GM12878 (cell line): ENCODE data around the gene MAT1A. TPM values are rescaled to one million over a fixed set of nuclear protein-coding genes. Genes with fewer than 3 reads are reported as not detected.

Experiments used
- ATAC-seq: fragments of 200-7000 bp; cut with Tn5 transposase; 3 replicates; pipeline ENCODE4 v1.9.1; 2020; ENCODE audit warnings: mild to moderate bottlenecking, moderate library complexity
- BruUV-seq: library from RNA; stranded (reverse); fragments of 400-500 nt; replicated peaks from 2 replicates; lab custom pipeline; 2021; lab: Mats Ljungman, UMichigan
- CTCF ChIA-PET: fragments of 300-600 bp; sonication (Branson Sonifier 250); formaldehyde crosslinking; extraction: SDS; loops from one replicate; lab custom pipeline; 2021; ENCODE audit warnings: inconsistent platforms; lab: Yijun Ruan, JAX
- POLR2A ChIA-PET: fragments of 350-600 bp; formaldehyde crosslinking; extraction: SDS; loops from one replicate; lab custom pipeline; 2021; ENCODE audit warnings: inconsistent platforms; lab: Charles Lee
- RAD21 ChIA-PET: fragments of 300-600 bp; sonication (Branson Sonifier 250); formaldehyde crosslinking; loops from one replicate; lab custom pipeline; 2023; ENCODE audit warnings: antibody characterized with exemption; ENCODE audit not compliant: unreplicated experiment; lab: Charles Lee
- SMC1A ChIA-PET: fragments of 300-600 bp; sonication (Branson Sonifier 250); formaldehyde crosslinking; loops from one replicate; lab custom pipeline; 2023; ENCODE audit not compliant: unreplicated experiment, uncharacterized antibody; lab: Charles Lee
- DNase-seq: peaks from one replicate; pipeline ENCODE4 v3.0.0-alpha.2; 2011; ENCODE audit warnings: low read depth, low spot score
- FAIRE-seq: peaks from 3 replicates; lab custom pipeline; 2011; peaks lifted over from hg19 to GRCh38; lab: Jason Lieb, UNC
- H2AFZ ChIP-seq: 2 replicates; pipeline ENCODE4 v1.6.0; 2011; ENCODE audit warnings: low read depth, low read length, control low read depth; ENCODE audit not compliant: control insufficient read depth
- H3K27ac ChIP-seq: 2 replicates; pipeline ENCODE4 v1.5.1; 2011; ENCODE audit warnings: control low read depth; ENCODE audit not compliant: control insufficient read depth, insufficient read depth
- H3K27me3 ChIP-seq, 2 experiments: replicated peaks in 1 of 2; 2 replicates each; pipeline versions ENCODE4 v1.6.0 to v1.6.1; 2011; ENCODE audit warnings: low read length in 1 of 2; ENCODE audit not compliant: control insufficient read depth in 2 of 2, insufficient read depth in 2 of 2
- H3K36me3 ChIP-seq, 2 experiments: 2 replicates each; pipeline ENCODE4 v1.5.1; 2011; ENCODE audit warnings: low read length in 1 of 2; ENCODE audit not compliant: control insufficient read depth in 2 of 2, insufficient read depth in 2 of 2
- H3K4me1 ChIP-seq: 2 replicates; pipeline ENCODE4 v1.6.1; 2011; ENCODE audit warnings: mild to moderate bottlenecking, low read length, moderate library complexity, mixed read lengths; ENCODE audit not compliant: control insufficient read depth, insufficient read depth
- H3K4me2 ChIP-seq: 2 replicates; pipeline ENCODE4 v1.6.0; 2011; ENCODE audit warnings: control low read depth; ENCODE audit not compliant: control insufficient read depth, insufficient read depth
- H3K4me3 ChIP-seq: fragments of 200-600 bp; sonication (generic); 2 replicates; pipeline ENCODE4 v1.5.1; 2016
- H3K79me2 ChIP-seq: 2 replicates; pipeline ENCODE4 v1.6.0; 2011; ENCODE audit warnings: low read length; ENCODE audit not compliant: control insufficient read depth, insufficient read depth
- H3K9ac ChIP-seq: 2 replicates; pipeline ENCODE4 v1.8.0; 2011; ENCODE audit warnings: low read length, control low read depth, mixed read lengths; ENCODE audit not compliant: control insufficient read depth, insufficient read depth
- H3K9me3 ChIP-seq: replicated peaks from 3 replicates; pipeline ENCODE4 v1.5.1; 2011; ENCODE audit warnings: mild to moderate bottlenecking, low read length; ENCODE audit not compliant: control insufficient read depth, insufficient read depth
- H4K20me1 ChIP-seq: 2 replicates; pipeline ENCODE4 v1.6.0; 2011; ENCODE audit not compliant: control insufficient read depth, insufficient read depth
- EZH2 ChIP-seq: IDR thresholded peaks from 2 replicates; pipeline ENCODE4 v1.6.1; 2012; ENCODE audit warnings: low read depth, mild to moderate bottlenecking, control low read depth, inconsistent platforms, low read length, borderline replicate concordance; ENCODE audit not compliant: control insufficient read depth
- FOS ChIP-seq: IDR thresholded peaks from 3 replicates; pipeline ENCODE4 v1.6.1; 2011; ENCODE audit warnings: borderline replicate concordance; ENCODE audit not compliant: insufficient read length; ENCODE audit errors: extremely low read depth
- PAX8 ChIP-seq: fragments of 450-650 bp; IDR thresholded peaks from 2 replicates; pipeline ENCODE4 v1.6.1; 2017; ENCODE audit warnings: mild to moderate bottlenecking, moderate library complexity
- PML ChIP-seq: IDR thresholded peaks from 2 replicates; pipeline ENCODE4 v1.6.1; 2012; ENCODE audit warnings: low read length, inconsistent platforms
- POU2F2 ChIP-seq: IDR thresholded peaks from 3 replicates; pipeline ENCODE4 v1.6.1; 2011; ENCODE audit warnings: low read depth, mild to moderate bottlenecking, low read length, borderline replicate concordance
- RAD51 ChIP-seq: fragments of 450-650 bp; IDR thresholded peaks from 2 replicates; pipeline ENCODE4 v1.6.1; 2016; ENCODE audit warnings: moderate library complexity, mild to moderate bottlenecking, inconsistent platforms
- RBBP5 ChIP-seq: fragments of 200-600 bp; sonication (generic); conservative IDR thresholded peaks from 2 replicates; pipeline ENCODE4 v1.6.1; 2016
- SUPT20H ChIP-seq: IDR thresholded peaks from 2 replicates; pipeline ENCODE4 v1.6.1; 2011; ENCODE audit warnings: low read depth, mild to moderate bottlenecking, low read length, moderate library complexity, borderline replicate concordance; ENCODE audit not compliant: control insufficient read depth
- TAF1 ChIP-seq: IDR thresholded peaks from 2 replicates; pipeline ENCODE4 v1.6.1; 2011; ENCODE audit warnings: mild to moderate bottlenecking, low read depth, low read length, borderline replicate concordance
- WGBS: methylation state at CpG from one replicate; pipeline ENCODE4 v1.1.6; 2016; ENCODE audit warnings: low lambda C conversion rate; ENCODE audit not compliant: insufficient replicate concordance, insufficient coverage; ENCODE audit errors: missing lambda C conversion rate; 5-methylcytosine and 5-hydroxymethylcytosine counted together
- in situ Hi-C: fragments of 300-500 bp; cut with MboI; formaldehyde crosslinking; loops from 9 replicates; pipeline ENCODE4 v1.14.3; 2018; ENCODE audit warnings: mixed read lengths
- intact Hi-C: fragments of 100-400 bp; cut with micrococcal nuclease; formaldehyde crosslinking; loops from one replicate; pipeline ENCODE4 v1.14.2; 2022; ENCODE audit not compliant: unreplicated experiment
- polyA plus RNA-seq, 11 experiments: library from polyadenylated mRNA; depleted of rRNA in 4 of 11; unstranded in 6 of 11; stranded (reverse) in 5 of 11; fragments of >200 nt; fragmentation: Nextera tagmentation in 4 of 11; fragmentation: Illumina TruSeq in 1 of 11; extraction: Ambion mirVana in 4 of 11; extraction: Trizol in 1 of 11; gene quantifications; 1 replicate in 1 of 11; 2 replicates in 10 of 11; pipeline versions ENCODE4 v1.2.1 to v1.2.3, GENCODE V29; 2011 to 2016; ENCODE audit warnings: inconsistent platforms in 2 of 11, missing spikeins in 2 of 11, low read depth in 1 of 11
- total RNA-seq, 4 experiments: library from RNA; depleted of rRNA in 3 of 4; stranded (reverse); fragments of >200 nt in 3 of 4; fragmentation: Illumina TruSeq in 1 of 4; extraction: Trizol in 1 of 4; gene quantifications; 2 replicates each; pipeline versions ENCODE4 v1.2.1 to v1.2.3, GENCODE V29; 2013 to 2021
- TF ChIP-seq, protein P1 (sequence below): fragments of 450-650 bp; IDR thresholded peaks from 2 replicates; pipeline ENCODE4 v1.6.1; 2016; ENCODE audit warnings: mild to moderate bottlenecking
- TF ChIP-seq, protein P2 (sequence below): fragments of 450-650 bp; IDR thresholded peaks from 2 replicates; pipeline ENCODE4 v1.6.1; 2014; ENCODE audit warnings: mild to moderate bottlenecking
- TF ChIP-seq, protein P3 (sequence below): fragments of 150-350 bp; IDR thresholded peaks from 2 replicates; pipeline ENCODE4 v1.6.1; 2014; ENCODE audit warnings: mild to moderate bottlenecking, low read depth, low read length

The MAT1A gene
- total and polyA plus RNA-seq, 10 of the 15 experiments (the other 5 are each of a cell fraction or from before 2014, with no cell fraction given) = 0.23 TPM; not detected in 9

GRCh38 chr10:80273523-80274170, 15.8 kb downstream of the MAT1A start:
- H3K36me3 ChIP-seq = no peaks in the 10 kb centered on the region
- ChIA-PET SMC1A (no interaction called here), CTCF (no interaction called here), RAD21 (no interaction called here), POLR2A (no interaction called here)
- no TSS peak for BruUV-seq
- H3K4me3 ChIP-seq = no peak overlapping the region
- no peak overlapping the region for H3K4me2 ChIP-seq
- FAIRE-seq (no peak), DNase-seq (no peak), ATAC-seq (no peak)
- H3K79me2 ChIP-seq = no peaks in the 10 kb centered on the region
- no peaks in the 10 kb centered on the region for H3K9me3 ChIP-seq
- intact Hi-C loops = no loop called here
- WGBS = 45% methylated on average over 12 of the region's 14 CpGs
- in situ Hi-C loops = no loop called here
- no peak overlapping the region for H2AFZ ChIP-seq
- H3K27me3 ChIP-seq = peaks cover 0 to 3% of the 10 kb centered on the region in 2 experiments; a peak in 2 of 4 replicates
- H4K20me1 ChIP-seq = no peaks in the 10 kb centered on the region
- TF ChIP-seq, protein P1, sequence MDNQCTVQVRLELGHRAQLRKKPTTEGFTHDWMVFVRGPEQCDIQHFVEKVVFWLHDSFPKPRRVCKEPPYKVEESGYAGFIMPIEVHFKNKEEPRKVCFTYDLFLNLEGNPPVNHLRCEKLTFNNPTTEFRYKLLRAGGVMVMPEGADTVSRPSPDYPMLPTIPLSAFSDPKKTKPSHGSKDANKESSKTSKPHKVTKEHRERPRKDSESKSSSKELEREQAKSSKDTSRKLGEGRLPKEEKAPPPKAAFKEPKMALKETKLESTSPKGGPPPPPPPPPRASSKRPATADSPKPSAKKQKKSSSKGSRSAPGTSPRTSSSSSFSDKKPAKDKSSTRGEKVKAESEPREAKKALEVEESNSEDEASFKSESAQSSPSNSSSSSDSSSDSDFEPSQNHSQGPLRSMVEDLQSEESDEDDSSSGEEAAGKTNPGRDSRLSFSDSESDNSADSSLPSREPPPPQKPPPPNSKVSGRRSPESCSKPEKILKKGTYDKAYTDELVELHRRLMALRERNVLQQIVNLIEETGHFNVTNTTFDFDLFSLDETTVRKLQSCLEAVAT = no peak
- no peak for TF ChIP-seq RBBP5
- no peak for TF ChIP-seq EZH2
- TF ChIP-seq, protein P2, sequence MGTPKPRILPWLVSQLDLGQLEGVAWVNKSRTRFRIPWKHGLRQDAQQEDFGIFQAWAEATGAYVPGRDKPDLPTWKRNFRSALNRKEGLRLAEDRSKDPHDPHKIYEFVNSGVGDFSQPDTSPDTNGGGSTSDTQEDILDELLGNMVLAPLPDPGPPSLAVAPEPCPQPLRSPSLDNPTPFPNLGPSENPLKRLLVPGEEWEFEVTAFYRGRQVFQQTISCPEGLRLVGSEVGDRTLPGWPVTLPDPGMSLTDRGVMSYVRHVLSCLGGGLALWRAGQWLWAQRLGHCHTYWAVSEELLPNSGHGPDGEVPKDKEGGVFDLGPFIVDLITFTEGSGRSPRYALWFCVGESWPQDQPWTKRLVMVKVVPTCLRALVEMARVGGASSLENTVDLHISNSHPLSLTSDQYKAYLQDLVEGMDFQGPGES = no peak
- no peak for TF ChIP-seq PML
- TF ChIP-seq, protein P3, sequence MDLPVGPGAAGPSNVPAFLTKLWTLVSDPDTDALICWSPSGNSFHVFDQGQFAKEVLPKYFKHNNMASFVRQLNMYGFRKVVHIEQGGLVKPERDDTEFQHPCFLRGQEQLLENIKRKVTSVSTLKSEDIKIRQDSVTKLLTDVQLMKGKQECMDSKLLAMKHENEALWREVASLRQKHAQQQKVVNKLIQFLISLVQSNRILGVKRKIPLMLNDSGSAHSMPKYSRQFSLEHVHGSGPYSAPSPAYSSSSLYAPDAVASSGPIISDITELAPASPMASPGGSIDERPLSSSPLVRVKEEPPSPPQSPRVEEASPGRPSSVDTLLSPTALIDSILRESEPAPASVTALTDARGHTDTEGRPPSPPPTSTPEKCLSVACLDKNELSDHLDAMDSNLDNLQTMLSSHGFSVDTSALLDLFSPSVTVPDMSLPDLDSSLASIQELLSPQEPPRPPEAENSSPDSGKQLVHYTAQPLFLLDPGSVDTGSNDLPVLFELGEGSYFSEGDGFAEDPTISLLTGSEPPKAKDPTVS = no peak
- no peak for TF ChIP-seq FOS
- TF ChIP-seq PAX8 = no peak
- no peak for TF ChIP-seq TAF1
- TF ChIP-seq RAD51 = no peak
- TF ChIP-seq SUPT20H = no peak
- no peak for TF ChIP-seq POU2F2
- no peak overlapping the region for H3K27ac ChIP-seq
- H3K9ac ChIP-seq = no peak overlapping the region
- no peaks in the 10 kb centered on the region for H3K4me1 ChIP-seq
